SK-N-SH (cell line): ENCODE measurements around the gene AFF1. TPM values are rescaled to one million over a fixed set of nuclear protein-coding genes. Genes with fewer than 3 reads are reported as not detected.

ENCODE experiments used
- CTCF ChIA-PET: fragments of 300-600, 350-600 bp; formaldehyde crosslinking; extraction: SDS; loops from one replicate; lab custom pipeline; 2021; lab: Yijun Ruan, JAX
- POLR2A ChIA-PET: fragments of 350-600 bp; sonication (Branson Sonifier 250); formaldehyde crosslinking; extraction: SDS; loops from one replicate; lab custom pipeline; 2020; ENCODE audit warnings: antibody characterized with exemption, inconsistent platforms; lab: Yijun Ruan, JAX
- DNase-seq: peaks from one replicate; pipeline ENCODE4 v3.0.0; 2012
- H2AFZ ChIP-seq: fragments of 200-600 bp; sonication (generic); 2 replicates; pipeline ENCODE4 v1.8.1; 2016; ENCODE audit warnings: antibody characterized with exemption, mild to moderate bottlenecking, low read depth
- H3F3A ChIP-seq: fragments of 200-600 bp; sonication (generic); replicated peaks from 2 replicates; pipeline ENCODE3; 2016; ENCODE audit warnings: antibody characterized with exemption, mild to moderate bottlenecking; ENCODE audit not compliant: insufficient read depth
- H3K27ac ChIP-seq, 2 experiments: fragments of 200-500 bp in 1 of 2; fragments of 200-600 bp in 1 of 2; sonication (Bioruptor generic) in 1 of 2; sonication (generic), shearing (Covaris generic) in 1 of 2; 2 replicates each; pipeline versions ENCODE4 v1.5.1 to v1.6.1; 2014 to 2016; ENCODE audit warnings: low read depth in 2 of 2, inconsistent platforms in 1 of 2, low read length in 1 of 2, mild to moderate bottlenecking in 1 of 2, mixed read lengths in 1 of 2
- H3K27me3 ChIP-seq: fragments of 200-600 bp; sonication (generic), shearing (Covaris generic); 2 replicates; pipeline ENCODE4 v1.6.1; 2016; ENCODE audit warnings: mixed run types; ENCODE audit not compliant: insufficient read depth
- H3K36me3 ChIP-seq, 2 experiments: fragments of 200-500 bp in 1 of 2; fragments of 200-600 bp in 1 of 2; sonication (Bioruptor generic) in 1 of 2; sonication (generic) in 1 of 2; replicated peaks in 1 of 2; 2 replicates each; pipeline versions ENCODE3 to v1.5.1; 2014 to 2016; ENCODE audit warnings: low read length in 1 of 2, mild to moderate bottlenecking in 1 of 2; ENCODE audit not compliant: insufficient read depth in 2 of 2, control insufficient read depth in 1 of 2
- H3K4me1 ChIP-seq, 2 experiments: fragments of 200-500 bp in 1 of 2; fragments of 200-600 bp in 1 of 2; sonication (Bioruptor generic) in 1 of 2; sonication (generic), shearing (Covaris generic) in 1 of 2; 2 replicates each; pipeline versions ENCODE4 v1.5.1 to v1.6.1; 2014 to 2016; ENCODE audit warnings: low read depth in 1 of 2, low read length in 1 of 2, mixed run types in 1 of 2; ENCODE audit not compliant: insufficient read depth in 2 of 2, control insufficient read depth in 1 of 2
- H3K4me2 ChIP-seq: fragments of 200-600 bp; sonication (generic), shearing (Covaris generic); 2 replicates; pipeline ENCODE4 v1.6.1; 2017; ENCODE audit warnings: mixed run types
- H3K4me3 ChIP-seq, 2 experiments: fragments of 200-500 bp in 1 of 2; fragments of 200-600 bp in 1 of 2; sonication (Bioruptor generic) in 1 of 2; sonication (generic), shearing (Covaris generic) in 1 of 2; 2 replicates each; pipeline versions ENCODE4 v1.5.1 to v1.8.1; 2014 to 2016; ENCODE audit warnings: low read depth in 2 of 2, inconsistent platforms in 1 of 2, low read length in 1 of 2, mild to moderate bottlenecking in 1 of 2, mixed read lengths in 1 of 2, moderate library complexity in 1 of 2
- H3K79me2 ChIP-seq: fragments of 200-600 bp; sonication (generic); 2 replicates; pipeline ENCODE4 v1.8.1; 2017; ENCODE audit warnings: mild to moderate bottlenecking; ENCODE audit not compliant: insufficient read depth
- H3K9ac ChIP-seq: fragments of 200-600 bp; sonication (generic); 2 replicates; pipeline ENCODE4 v1.6.1; 2017; ENCODE audit warnings: mixed run types
- H3K9me2 ChIP-seq: fragments of 200-600 bp; sonication (generic); 2 replicates; pipeline ENCODE4 v1.6.1; 2017; ENCODE audit warnings: mixed run types
- H3K9me3 ChIP-seq: fragments of 200-600 bp; sonication (generic); 2 replicates; pipeline ENCODE4 v1.6.1; 2017; ENCODE audit warnings: mixed run types, mild to moderate bottlenecking, moderate library complexity
- H4K20me1 ChIP-seq: fragments of 200-600 bp; sonication (generic); 2 replicates; pipeline ENCODE4 v1.6.1; 2017; ENCODE audit warnings: mild to moderate bottlenecking, mixed run types; ENCODE audit not compliant: insufficient read depth
- EZH2phosphoT487 ChIP-seq: fragments of 200-600 bp; sonication (generic); IDR thresholded peaks from 2 replicates; pipeline ENCODE4 v1.6.1; 2017; ENCODE audit warnings: low read depth, mixed run types, mild to moderate bottlenecking, antibody characterized with exemption, moderate library complexity, borderline replicate concordance
- FOSL2 ChIP-seq: IDR thresholded peaks from 2 replicates; pipeline ENCODE4 v1.4.0; 2012; ENCODE audit warnings: low read depth, mild to moderate bottlenecking, moderate library complexity, borderline replicate concordance
- JUND ChIP-seq: IDR thresholded peaks from 2 replicates; pipeline ENCODE4 v1.4.0; 2012
- MEF2A ChIP-seq: IDR thresholded peaks from 2 replicates; pipeline ENCODE4 v1.4.0; 2012; ENCODE audit warnings: low read depth, borderline replicate concordance
- MXI1 ChIP-seq: IDR thresholded peaks from 2 replicates; pipeline ENCODE4 v1.6.1; 2012; ENCODE audit warnings: mild to moderate bottlenecking, low read depth, low read length, improper control_type of control experiment
- RCOR1 ChIP-seq: fragments of 150-350 bp; IDR thresholded peaks from 2 replicates; pipeline ENCODE4 v1.6.1; 2017; ENCODE audit warnings: antibody characterized with exemption, low read length
- TAF1 ChIP-seq: IDR thresholded peaks from 2 replicates; pipeline ENCODE4 v1.6.1; 2012; ENCODE audit warnings: low read depth, mild to moderate bottlenecking, low read length, moderate library complexity, borderline replicate concordance
- TCF12 ChIP-seq: IDR thresholded peaks from 2 replicates; pipeline ENCODE4 v1.4.0; 2012
- USF1 ChIP-seq: IDR thresholded peaks from 2 replicates; pipeline ENCODE4 v1.4.0; 2012; ENCODE audit warnings: low read depth, borderline replicate concordance
- WGBS: methylation state at CpG from one replicate; pipeline ENCODE4 v1.1.6; 2017; ENCODE audit warnings: low lambda C conversion rate; 5-methylcytosine and 5-hydroxymethylcytosine counted together
- polyA plus RNA-seq, 3 experiments: library from polyadenylated mRNA; depleted of rRNA; stranded (reverse); fragments of >200 nt; gene quantifications; 2 replicates each; pipeline ENCODE4 v1.2.3, GENCODE V29; 2012
- TF ChIP-seq, protein P1 (sequence below): IDR thresholded peaks from 2 replicates; pipeline ENCODE4 v1.6.1; 2012; ENCODE audit warnings: mild to moderate bottlenecking, low read depth, low read length, moderate library complexity
- TF ChIP-seq, protein P2 (sequence below): IDR thresholded peaks from 2 replicates; pipeline ENCODE4 v1.4.0; 2012; ENCODE audit warnings: low read depth
- TF ChIP-seq, protein P3 (sequence below): fragments of 150-350 bp; IDR thresholded peaks from 2 replicates; pipeline ENCODE4 v1.6.1; 2017; ENCODE audit warnings: antibody characterized with exemption, low read length, low read depth, borderline replicate concordance
- TF ChIP-seq, protein P4 (sequence below): IDR thresholded peaks from 2 replicates; pipeline ENCODE4; 2012

The AFF1 gene
- polyA plus RNA-seq, 1 of the 3 experiments (the other 2 are of a cell fraction): 2.7 TPM

DNA sequence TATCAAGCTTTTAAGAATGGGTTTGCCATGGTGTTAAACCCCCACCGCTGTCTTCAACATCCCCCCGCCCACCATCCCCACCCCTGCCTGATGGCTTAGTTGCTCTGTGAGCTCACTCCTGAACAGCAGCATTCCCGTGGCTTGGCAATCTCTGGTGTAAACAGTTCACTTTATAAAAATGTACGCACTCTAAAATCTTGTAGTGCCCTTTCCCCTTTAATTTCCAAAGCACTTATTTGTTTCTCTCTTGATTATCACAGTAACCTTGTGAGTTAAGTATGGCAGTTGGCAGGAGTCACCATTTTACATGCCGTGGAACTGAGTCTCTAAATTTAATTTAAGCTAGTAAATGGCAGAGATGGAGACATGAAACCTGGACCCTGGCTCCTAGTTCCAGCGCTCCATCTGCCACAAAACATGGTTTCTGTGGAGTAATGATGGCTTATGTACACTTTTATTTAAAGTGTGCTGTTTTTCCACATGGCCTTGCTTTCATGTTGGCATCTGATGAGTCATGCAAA lies 123.1 kb downstream of the AFF1 start:
- no peak for DNase-seq
- Histone ChIP-seq H2AFZ (no peak overlapping the region), H3K27ac (no peak overlapping the region), H3K36me3 (no peaks in the 10 kb centered on the region), H3K9ac (no peak overlapping the region), H3K9me3 (no peaks in the 10 kb centered on the region), H4K20me1 (peaks cover 3% of the 10 kb centered on the region; the same call in 1 of the 2 replicates), H3K4me3 (no peak overlapping the region), H3K79me2 (peaks cover 10% of the 10 kb centered on the region; the same call in 1 of the 2 replicates), H3K4me1 (peaks cover 2 to 4% of the 10 kb centered on the region in 2 experiments; a peak in 1 of 4 replicates), H3K9me2 (no peaks in the 10 kb centered on the region), H3K4me2 (peak overlapping the region; percentile 51; the same call in 1 of the 2 replicates), H3F3A (no peaks in the 10 kb centered on the region), H3K27me3 (no peaks in the 10 kb centered on the region)
- WGBS: 79% methylated on average over 6 of the region's 6 CpGs
- ChIA-PET POLR2A (no interaction called here), CTCF (interaction anchor here (0.7 to 4.0 kb wide), 6 partner anchors 13 to 136 kb away, joined by 3 to 14 read pairs (median 3); no protein-coding TSS in a partner anchor)
- TF ChIP-seq JUND (peak; percentile 21; the same call in 1 of the 2 replicates), TCF12 (peak; percentile 48; the same call in 1 of the 2 replicates), FOSL2 (peak; percentile 62; the same call in 1 of the 2 replicates)
- TF ChIP-seq, protein P1, sequence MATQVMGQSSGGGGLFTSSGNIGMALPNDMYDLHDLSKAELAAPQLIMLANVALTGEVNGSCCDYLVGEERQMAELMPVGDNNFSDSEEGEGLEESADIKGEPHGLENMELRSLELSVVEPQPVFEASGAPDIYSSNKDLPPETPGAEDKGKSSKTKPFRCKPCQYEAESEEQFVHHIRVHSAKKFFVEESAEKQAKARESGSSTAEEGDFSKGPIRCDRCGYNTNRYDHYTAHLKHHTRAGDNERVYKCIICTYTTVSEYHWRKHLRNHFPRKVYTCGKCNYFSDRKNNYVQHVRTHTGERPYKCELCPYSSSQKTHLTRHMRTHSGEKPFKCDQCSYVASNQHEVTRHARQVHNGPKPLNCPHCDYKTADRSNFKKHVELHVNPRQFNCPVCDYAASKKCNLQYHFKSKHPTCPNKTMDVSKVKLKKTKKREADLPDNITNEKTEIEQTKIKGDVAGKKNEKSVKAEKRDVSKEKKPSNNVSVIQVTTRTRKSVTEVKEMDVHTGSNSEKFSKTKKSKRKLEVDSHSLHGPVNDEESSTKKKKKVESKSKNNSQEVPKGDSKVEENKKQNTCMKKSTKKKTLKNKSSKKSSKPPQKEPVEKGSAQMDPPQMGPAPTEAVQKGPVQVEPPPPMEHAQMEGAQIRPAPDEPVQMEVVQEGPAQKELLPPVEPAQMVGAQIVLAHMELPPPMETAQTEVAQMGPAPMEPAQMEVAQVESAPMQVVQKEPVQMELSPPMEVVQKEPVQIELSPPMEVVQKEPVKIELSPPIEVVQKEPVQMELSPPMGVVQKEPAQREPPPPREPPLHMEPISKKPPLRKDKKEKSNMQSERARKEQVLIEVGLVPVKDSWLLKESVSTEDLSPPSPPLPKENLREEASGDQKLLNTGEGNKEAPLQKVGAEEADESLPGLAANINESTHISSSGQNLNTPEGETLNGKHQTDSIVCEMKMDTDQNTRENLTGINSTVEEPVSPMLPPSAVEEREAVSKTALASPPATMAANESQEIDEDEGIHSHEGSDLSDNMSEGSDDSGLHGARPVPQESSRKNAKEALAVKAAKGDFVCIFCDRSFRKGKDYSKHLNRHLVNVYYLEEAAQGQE: no peak
- TF ChIP-seq, protein P2, sequence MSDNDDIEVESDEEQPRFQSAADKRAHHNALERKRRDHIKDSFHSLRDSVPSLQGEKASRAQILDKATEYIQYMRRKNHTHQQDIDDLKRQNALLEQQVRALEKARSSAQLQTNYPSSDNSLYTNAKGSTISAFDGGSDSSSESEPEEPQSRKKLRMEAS: peak; percentile 67; the same call in 1 of the 2 replicates
- TF ChIP-seq, protein P3, sequence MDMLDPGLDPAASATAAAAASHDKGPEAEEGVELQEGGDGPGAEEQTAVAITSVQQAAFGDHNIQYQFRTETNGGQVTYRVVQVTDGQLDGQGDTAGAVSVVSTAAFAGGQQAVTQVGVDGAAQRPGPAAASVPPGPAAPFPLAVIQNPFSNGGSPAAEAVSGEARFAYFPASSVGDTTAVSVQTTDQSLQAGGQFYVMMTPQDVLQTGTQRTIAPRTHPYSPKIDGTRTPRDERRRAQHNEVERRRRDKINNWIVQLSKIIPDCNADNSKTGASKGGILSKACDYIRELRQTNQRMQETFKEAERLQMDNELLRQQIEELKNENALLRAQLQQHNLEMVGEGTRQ: no peak
- TF ChIP-seq, protein P4, sequence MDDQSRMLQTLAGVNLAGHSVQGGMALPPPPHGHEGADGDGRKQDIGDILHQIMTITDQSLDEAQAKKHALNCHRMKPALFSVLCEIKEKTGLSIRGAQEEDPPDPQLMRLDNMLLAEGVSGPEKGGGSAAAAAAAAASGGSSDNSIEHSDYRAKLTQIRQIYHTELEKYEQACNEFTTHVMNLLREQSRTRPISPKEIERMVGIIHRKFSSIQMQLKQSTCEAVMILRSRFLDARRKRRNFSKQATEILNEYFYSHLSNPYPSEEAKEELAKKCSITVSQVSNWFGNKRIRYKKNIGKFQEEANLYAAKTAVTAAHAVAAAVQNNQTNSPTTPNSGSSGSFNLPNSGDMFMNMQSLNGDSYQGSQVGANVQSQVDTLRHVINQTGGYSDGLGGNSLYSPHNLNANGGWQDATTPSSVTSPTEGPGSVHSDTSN: 0 out of 2 replicates have a peak, but pooled peaks have one; percentile 49

DNA sequence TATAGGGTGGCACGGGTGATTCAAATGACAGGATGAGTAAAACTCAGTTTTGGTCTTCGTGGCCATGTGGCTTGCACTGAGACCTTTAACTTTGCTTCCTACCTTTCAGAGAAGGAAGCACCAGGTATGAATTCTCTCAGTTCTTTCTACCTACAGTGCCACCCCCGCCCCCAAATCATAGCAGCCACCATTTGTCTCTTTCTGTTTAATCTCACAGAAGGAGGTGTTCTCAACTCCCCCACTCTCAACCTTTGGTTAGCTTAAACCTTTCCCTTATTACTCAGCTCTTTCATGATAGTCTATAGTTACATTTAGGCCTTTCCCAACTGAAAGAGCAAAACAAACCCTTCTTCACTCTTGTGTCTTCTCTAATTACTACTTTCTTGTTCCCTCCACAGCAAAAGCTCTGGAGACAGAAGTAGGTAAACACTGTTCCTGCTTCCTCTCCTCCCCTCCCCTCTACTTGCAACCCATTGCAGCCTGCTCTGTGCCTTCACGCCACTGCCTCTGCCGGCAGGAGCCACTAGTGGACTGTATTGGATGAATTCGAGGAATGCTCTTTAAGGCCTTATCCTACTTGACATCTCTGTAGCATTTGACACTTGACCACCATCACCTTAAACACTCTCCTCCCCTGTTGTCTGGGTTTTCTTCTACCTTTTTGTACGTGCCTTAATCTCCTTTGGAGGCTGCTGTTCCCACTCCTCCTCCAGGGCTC lies 123.7 kb downstream of the AFF1 start:
- Histone ChIP-seq H3K9me2 (no peaks in the 10 kb centered on the region), H3K79me2 (peaks cover 10% of the 10 kb centered on the region; the same call in 1 of the 2 replicates), H3K27me3 (no peaks in the 10 kb centered on the region), H3K4me2 (peak overlapping the region; percentile 51; the same call in 1 of the 2 replicates), H3K4me1 (peaks cover 2 to 4% of the 10 kb centered on the region in 2 experiments; a peak in 1 of 4 replicates), H3K9ac (no peak overlapping the region), H3F3A (no peaks in the 10 kb centered on the region), H3K4me3 (no peak overlapping the region), H2AFZ (no peak overlapping the region), H3K9me3 (no peaks in the 10 kb centered on the region), H3K36me3 (no peaks in the 10 kb centered on the region), H4K20me1 (peaks cover 3% of the 10 kb centered on the region; the same call in 1 of the 2 replicates), H3K27ac (no peak overlapping the region)
- no peak for DNase-seq
- WGBS: 73% methylated on average over 7 of the region's 7 CpGs
- ChIA-PET CTCF (interaction anchor here (0.8 to 4.0 kb wide), 4 partner anchors 13 to 136 kb away, joined by 3 to 14 read pairs (median 4); no protein-coding TSS in a partner anchor), POLR2A (no interaction called here)
- TF ChIP-seq EZH2phosphoT487: no peak
- TF ChIP-seq USF1: no peak
- TF ChIP-seq TAF1: no peak
- no peak for TF ChIP-seq MEF2A
- TF ChIP-seq, protein P3: no peak
- TF ChIP-seq RCOR1: no peak
- TF ChIP-seq MXI1: no peak
